ENCODE measurements around the gene S100PBP. TPM values are rescaled to one million over a fixed set of nuclear protein-coding genes. Genes with fewer than 3 reads are reported as not detected.

Gene S100PBP
- total and polyA plus RNA-seq, 2 donors, result 24.6 to 29.1 TPM

DNA sequence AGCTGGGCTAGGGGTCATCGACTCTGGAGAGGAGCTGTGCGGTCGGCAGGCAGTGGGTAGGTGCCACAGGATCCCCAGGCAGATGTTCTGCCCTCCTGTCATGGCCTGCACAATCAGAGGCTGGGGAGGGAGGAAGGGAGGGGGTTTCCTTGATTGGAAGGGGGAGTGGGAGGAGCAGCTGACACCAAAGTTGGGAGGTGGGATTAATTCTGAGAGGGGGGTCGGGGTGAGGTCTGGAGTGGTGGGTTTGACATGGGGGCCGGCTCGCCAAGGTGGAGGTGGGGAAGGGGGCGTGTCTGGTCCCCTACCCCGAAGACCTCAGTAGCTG lies 68.2 kb downstream of the S100PBP start:
- peaks cover 41 to 94% of the 10 kb centered on the region in 2 donors for H3K27me3 ChIP-seq (ENCODE audit: control insufficient read depth in 2 of 2, insufficient read depth in 1 of 2, low read length in 1 of 2)
- 25% methylated on average over 8 of the region's 8 CpGs for WGBS

GRCh38 chr1:32886004-32886827 lies 68.8 kb downstream of the S100PBP start, which contains the start of gene HPCA:
Gene HPCA (plus strand): TSS chr1:32886491. CDS start chr1:32888899, 2,408 bp downstream.
- Histone ChIP-seq H3K27ac (ENCODE audit: low read depth in 1 of 2, low read length in 1 of 2) (no peak within 1 kb of the TSS), H3K27me3 (ENCODE audit: control insufficient read depth in 2 of 2, insufficient read depth in 1 of 2, low read length in 1 of 2) (peaks cover 41 to 94% of the 10 kb centered on the region in 2 donors), H3K4me1 (ENCODE audit: control insufficient read depth in 2 of 2, insufficient read depth in 2 of 2, low read length in 2 of 2) (peaks cover 0 to 4% of the 10 kb centered on the region in 2 donors), H3K9me3 (ENCODE audit: control insufficient read depth in 2 of 2, insufficient read depth in 1 of 2, low read length in 1 of 2) (peaks cover 0 to 3% of the 10 kb centered on the region in 2 donors), H3K4me3 (ENCODE audit: low read length in 2 of 2) (no peak within 1 kb of the TSS), H3K36me3 (ENCODE audit: control insufficient read depth in 2 of 2, insufficient read depth in 2 of 2, low read length in 1 of 2) (no peaks in the 10 kb centered on the region)
- WGBS, result 5% methylated on average over 79 of the region's 79 CpGs
- DNase-seq (ENCODE audit: low read depth in 6 of 9, low spot score in 9 of 9), result peak in 6 of 9 donors; percentile 28 to 68 (median 46)

More for the DNA sequence above, 68.2 kb downstream of the S100PBP start:
- Histone ChIP-seq H3K27ac (ENCODE audit: low read depth in 1 of 2, low read length in 1 of 2) (no peak overlapping the region), H3K36me3 (ENCODE audit: control insufficient read depth in 2 of 2, insufficient read depth in 2 of 2, low read length in 1 of 2) (no peaks in the 10 kb centered on the region), H3K4me3 (ENCODE audit: low read length in 2 of 2) (no peak overlapping the region), H3K9me3 (ENCODE audit: control insufficient read depth in 2 of 2, insufficient read depth in 1 of 2, low read length in 1 of 2) (peaks cover 0 to 3% of the 10 kb centered on the region in 2 donors), H3K4me1 (ENCODE audit: control insufficient read depth in 2 of 2, insufficient read depth in 2 of 2, low read length in 2 of 2) (peaks cover 0 to 4% of the 10 kb centered on the region in 2 donors)
- no peak for DNase-seq (ENCODE audit: low read depth in 6 of 9, low spot score in 9 of 9)

GRCh38 chr1:32886828-32887414 lies 69.5 kb downstream of the S100PBP start:
- H3K4me1 ChIP-seq (ENCODE audit: control insufficient read depth in 2 of 2, insufficient read depth in 2 of 2, low read length in 2 of 2), result peaks cover 0 to 4% of the 10 kb centered on the region in 2 donors
- peaks cover 43 to 94% of the 10 kb centered on the region in 2 donors for H3K27me3 ChIP-seq (ENCODE audit: control insufficient read depth in 2 of 2, insufficient read depth in 1 of 2, low read length in 1 of 2)
- H3K27ac ChIP-seq (ENCODE audit: low read depth in 1 of 2, low read length in 1 of 2), result no peak overlapping the region
- no peak overlapping the region for H3K4me3 ChIP-seq (ENCODE audit: low read length in 2 of 2)
- no peaks in the 10 kb centered on the region for H3K36me3 ChIP-seq (ENCODE audit: control insufficient read depth in 2 of 2, insufficient read depth in 2 of 2, low read length in 1 of 2)
- no peak for DNase-seq (ENCODE audit: low read depth in 6 of 9, low spot score in 9 of 9)
- 53% methylated on average over 19 of the region's 19 CpGs for WGBS
- peaks cover 0 to 3% of the 10 kb centered on the region in 2 donors for H3K9me3 ChIP-seq (ENCODE audit: control insufficient read depth in 2 of 2, insufficient read depth in 1 of 2, low read length in 1 of 2)

GRCh38 chr1:32887623-32888022 lies 70.2 kb downstream of the S100PBP start:
- WGBS, result 82% methylated on average over 12 of the region's 12 CpGs
- Histone ChIP-seq H3K27ac (ENCODE audit: low read depth in 1 of 2, low read length in 1 of 2) (no peak overlapping the region), H3K27me3 (ENCODE audit: control insufficient read depth in 2 of 2, insufficient read depth in 1 of 2, low read length in 1 of 2) (peaks cover 50 to 94% of the 10 kb centered on the region in 2 donors), H3K36me3 (ENCODE audit: control insufficient read depth in 2 of 2, insufficient read depth in 2 of 2, low read length in 1 of 2) (no peaks in the 10 kb centered on the region), H3K9me3 (ENCODE audit: control insufficient read depth in 2 of 2, insufficient read depth in 1 of 2, low read length in 1 of 2) (peaks cover 3 to 7% of the 10 kb centered on the region in 2 donors), H3K4me3 (ENCODE audit: low read length in 2 of 2) (no peak overlapping the region), H3K4me1 (ENCODE audit: control insufficient read depth in 2 of 2, insufficient read depth in 2 of 2, low read length in 2 of 2) (peaks cover 0 to 4% of the 10 kb centered on the region in 2 donors)
- no peak for DNase-seq (ENCODE audit: low read depth in 6 of 9, low spot score in 9 of 9)

DNA sequence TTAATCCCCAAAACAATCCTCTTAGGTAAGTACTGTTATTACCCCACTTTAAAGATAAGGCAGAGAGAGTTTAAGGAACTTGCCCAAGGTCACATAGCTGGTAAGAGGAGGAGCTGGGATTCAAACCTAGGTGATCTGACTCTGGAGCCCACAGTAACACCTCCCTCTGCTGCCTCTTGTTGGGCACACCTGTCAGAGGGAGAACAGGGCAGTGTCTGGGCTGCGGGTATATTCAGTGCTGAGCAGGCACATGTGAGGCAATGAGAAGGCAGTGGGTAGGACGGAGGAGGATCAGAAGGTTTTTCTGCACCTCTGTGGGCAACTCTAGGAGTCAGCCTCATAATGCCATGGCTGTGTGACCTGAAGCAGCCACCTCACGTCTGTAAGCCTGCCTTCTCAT lies 70.7 kb downstream of the S100PBP start:
- no peak overlapping the region for H3K4me3 ChIP-seq (ENCODE audit: low read length in 2 of 2)
- no peaks in the 10 kb centered on the region for H3K36me3 ChIP-seq (ENCODE audit: control insufficient read depth in 2 of 2, insufficient read depth in 2 of 2, low read length in 1 of 2)
- peaks cover 0 to 4% of the 10 kb centered on the region in 2 donors for H3K4me1 ChIP-seq (ENCODE audit: control insufficient read depth in 2 of 2, insufficient read depth in 2 of 2, low read length in 2 of 2)
- peaks cover 5 to 7% of the 10 kb centered on the region in 2 donors for H3K9me3 ChIP-seq (ENCODE audit: control insufficient read depth in 2 of 2, insufficient read depth in 1 of 2, low read length in 1 of 2)
- peaks cover 54 to 96% of the 10 kb centered on the region in 2 donors for H3K27me3 ChIP-seq (ENCODE audit: control insufficient read depth in 2 of 2, insufficient read depth in 1 of 2, low read length in 1 of 2)
- DNase-seq (ENCODE audit: low read depth in 6 of 9, low spot score in 9 of 9), result no peak
- 81% methylated on average over 3 of the region's 3 CpGs for WGBS
- no peak overlapping the region for H3K27ac ChIP-seq (ENCODE audit: low read depth in 1 of 2, low read length in 1 of 2)

- DNase-seq (ENCODE audit: low read depth in 6 of 9, low spot score in 9 of 9), result no peak
- 94% methylated on average over 24 of the region's 24 CpGs for WGBS
- Histone ChIP-seq H3K27me3 (ENCODE audit: control insufficient read depth in 2 of 2, insufficient read depth in 1 of 2, low read length in 1 of 2) (peaks cover 61 to 96% of the 10 kb centered on the region in 2 donors), H3K9me3 (ENCODE audit: control insufficient read depth in 2 of 2, insufficient read depth in 1 of 2, low read length in 1 of 2) (peaks cover 5 to 7% of the 10 kb centered on the region in 2 donors), H3K4me1 (ENCODE audit: control insufficient read depth in 2 of 2, insufficient read depth in 2 of 2, low read length in 2 of 2) (peaks cover 0 to 7% of the 10 kb centered on the region in 2 donors), H3K4me3 (ENCODE audit: low read length in 2 of 2) (no peak overlapping the region), H3K36me3 (ENCODE audit: control insufficient read depth in 2 of 2, insufficient read depth in 2 of 2, low read length in 1 of 2) (no peaks in the 10 kb centered on the region), H3K27ac (ENCODE audit: low read depth in 1 of 2, low read length in 1 of 2) (no peak overlapping the region)
These were observed 71.4 kb downstream of the S100PBP start for GRCh38 chr1:32888677-32889420.

GRCh38 chr1:32889731-32890278 lies 72.4 kb downstream of the S100PBP start:
- Histone ChIP-seq H3K4me3 (ENCODE audit: low read length in 2 of 2) (no peak overlapping the region), H3K9me3 (ENCODE audit: control insufficient read depth in 2 of 2, insufficient read depth in 1 of 2, low read length in 1 of 2) (peaks cover 5 to 7% of the 10 kb centered on the region in 2 donors), H3K36me3 (ENCODE audit: control insufficient read depth in 2 of 2, insufficient read depth in 2 of 2, low read length in 1 of 2) (no peaks in the 10 kb centered on the region), H3K27ac (ENCODE audit: low read depth in 1 of 2, low read length in 1 of 2) (no peak overlapping the region), H3K4me1 (ENCODE audit: control insufficient read depth in 2 of 2, insufficient read depth in 2 of 2, low read length in 2 of 2) (peaks cover 0 to 7% of the 10 kb centered on the region in 2 donors), H3K27me3 (ENCODE audit: control insufficient read depth in 2 of 2, insufficient read depth in 1 of 2, low read length in 1 of 2) (peaks cover 64 to 96% of the 10 kb centered on the region in 2 donors)
- WGBS, result 96% methylated on average over 3 of the region's 3 CpGs
- no peak for DNase-seq (ENCODE audit: low read depth in 6 of 9, low spot score in 9 of 9)

- no peak for DNase-seq (ENCODE audit: low read depth in 6 of 9, low spot score in 9 of 9)
- no peak overlapping the region for H3K4me3 ChIP-seq (ENCODE audit: low read length in 2 of 2)
- WGBS, result 95% methylated on average over 7 of the region's 7 CpGs
- peaks cover 5 to 6% of the 10 kb centered on the region in 2 donors for H3K9me3 ChIP-seq (ENCODE audit: control insufficient read depth in 2 of 2, insufficient read depth in 1 of 2, low read length in 1 of 2)
- H3K36me3 ChIP-seq (ENCODE audit: control insufficient read depth in 2 of 2, insufficient read depth in 2 of 2, low read length in 1 of 2), result no peaks in the 10 kb centered on the region
- H3K27ac ChIP-seq (ENCODE audit: low read depth in 1 of 2, low read length in 1 of 2), result no peak overlapping the region
- peaks cover 58 to 96% of the 10 kb centered on the region in 2 donors for H3K27me3 ChIP-seq (ENCODE audit: control insufficient read depth in 2 of 2, insufficient read depth in 1 of 2, low read length in 1 of 2)
- peaks cover 0 to 7% of the 10 kb centered on the region in 2 donors for H3K4me1 ChIP-seq (ENCODE audit: control insufficient read depth in 2 of 2, insufficient read depth in 2 of 2, low read length in 2 of 2)
These were observed 73.2 kb downstream of the S100PBP start for GRCh38 chr1:32890516-32891240.

Data from thymus (tissue), 11 donors.